HG02798 (cell line): ENCODE measurements around the gene TIPARP.
A peak's percentile ranks its signal among the peaks of the same experiment; 100 is the strongest.

Experiments
- ATAC-seq: cut with Tn5 transposase; IDR thresholded peaks from one replicate; pipeline ENCODE4 v1.9.1; 2021; ENCODE audit warnings: mild to moderate bottlenecking; ENCODE audit not compliant: unreplicated experiment, poor library complexity

Gene TIPARP

GRCh38 chr3:156674046-156674910 is at the start of gene TIPARP:
TIPARP (plus strand) TSS chr3:156674590; CDS start chr3:156677698, 3,108 bp downstream.
- peak; percentile 86 for ATAC-seq

GRCh38 chr3:156626104-156626503 is 48.3 kb upstream of the TIPARP start:
- ATAC-seq: peak; percentile 37

- no peak for ATAC-seq
Observed at GRCh38 chr3:156627946-156628569, 46.3 kb upstream of the TIPARP start.

- no peak for ATAC-seq
Observed at GRCh38 chr3:156628836-156629618, 45.4 kb upstream of the TIPARP start.

- ATAC-seq: no peak
Observed at GRCh38 chr3:156630081-156630772, 44.2 kb upstream of the TIPARP start.

GRCh38 chr3:156630773-156631093 is 43.7 kb upstream of the TIPARP start:
- ATAC-seq: no peak

GRCh38 chr3:156631323-156631722 is 43.1 kb upstream of the TIPARP start:
- no peak for ATAC-seq

- ATAC-seq: no peak
Observed at GRCh38 chr3:156632601-156633000, 41.8 kb upstream of the TIPARP start.

- ATAC-seq: no peak
Observed at GRCh38 chr3:156633335-156633734, 41.1 kb upstream of the TIPARP start.

GRCh38 chr3:156635034-156635433 is 39.4 kb upstream of the TIPARP start:
- ATAC-seq: no peak

- no peak for ATAC-seq
Observed at GRCh38 chr3:156635973-156636372, 38.4 kb upstream of the TIPARP start.

- no peak for ATAC-seq
Observed at GRCh38 chr3:156637480-156638022, 36.8 kb upstream of the TIPARP start.

GRCh38 chr3:156638271-156638670 is 36.1 kb upstream of the TIPARP start:
- no peak for ATAC-seq

- ATAC-seq: no peak
Observed at GRCh38 chr3:156639414-156640023, 34.9 kb upstream of the TIPARP start.

- ATAC-seq: no peak
Observed at GRCh38 chr3:156641618-156641975, 32.8 kb upstream of the TIPARP start.

- peak; percentile 17 for ATAC-seq
Observed at GRCh38 chr3:156642750-156643728, 31.4 kb upstream of the TIPARP start.

- ATAC-seq: peak; percentile 78
Observed at GRCh38 chr3:156643729-156644389, 30.5 kb upstream of the TIPARP start.

- no peak for ATAC-seq
Observed at GRCh38 chr3:156644958-156645357, 29.4 kb upstream of the TIPARP start.
